Adipocyte (in vitro differentiated cells): ENCODE data around the gene U2AF1L4.

Experiments
- DNase-seq: peaks from one replicate; pipeline ENCODE4 v3.0.0-alpha.2; 2015; ENCODE audit warnings: low read depth
- H3K27me3 ChIP-seq: replicated peaks from 2 replicates; pipeline ENCODE4 v1.7.0; 2013; ENCODE audit warnings: mild to moderate bottlenecking, low read length, moderate library complexity; ENCODE audit not compliant: control insufficient read depth, insufficient read depth
- H3K36me3 ChIP-seq: 2 replicates; pipeline ENCODE4 v1.7.0; 2013; ENCODE audit warnings: low read length, mild to moderate bottlenecking, moderate library complexity; ENCODE audit not compliant: control insufficient read depth, insufficient read depth, severe bottlenecking
- H3K4me1 ChIP-seq: 2 replicates; pipeline ENCODE4 v1.7.0; 2013; ENCODE audit warnings: mild to moderate bottlenecking, low read length, moderate library complexity; ENCODE audit not compliant: control insufficient read depth, insufficient read depth
- H3K4me3 ChIP-seq: 2 replicates; pipeline ENCODE4 v1.7.0; 2013; ENCODE audit warnings: mild to moderate bottlenecking, low read length, moderate library complexity
- H3K9ac ChIP-seq: 2 replicates; pipeline ENCODE4 v1.7.0; 2013; ENCODE audit warnings: mild to moderate bottlenecking, low read length, moderate library complexity
- H3K9me3 ChIP-seq: 2 replicates; pipeline ENCODE4 v1.7.0; 2013; ENCODE audit warnings: mild to moderate bottlenecking, low read length, moderate library complexity; ENCODE audit not compliant: control insufficient read depth

Gene U2AF1L4

GRCh38 chr19:35734889-35735288, 10.3 kb downstream of the U2AF1L4 start:
- H3K4me1 ChIP-seq: peaks cover 19% of the 10 kb centered on the region
- peaks cover 73% of the 10 kb centered on the region for H3K36me3 ChIP-seq
- no peak overlapping the region for H3K9ac ChIP-seq
- no peak overlapping the region for H3K4me3 ChIP-seq
- no peaks in the 10 kb centered on the region for H3K9me3 ChIP-seq
- H3K27me3 ChIP-seq: no peaks in the 10 kb centered on the region
- no peak for DNase-seq

- no peaks in the 10 kb centered on the region for H3K27me3 ChIP-seq
- H3K9ac ChIP-seq: no peak overlapping the region
- peaks cover 79% of the 10 kb centered on the region for H3K36me3 ChIP-seq
- H3K9me3 ChIP-seq: no peaks in the 10 kb centered on the region
- H3K4me3 ChIP-seq: no peak overlapping the region
- peaks cover 14% of the 10 kb centered on the region for H3K4me1 ChIP-seq
- DNase-seq: no peak
Measured at GRCh38 chr19:35734273-35734672, 10.9 kb downstream of the U2AF1L4 start.

DNA sequence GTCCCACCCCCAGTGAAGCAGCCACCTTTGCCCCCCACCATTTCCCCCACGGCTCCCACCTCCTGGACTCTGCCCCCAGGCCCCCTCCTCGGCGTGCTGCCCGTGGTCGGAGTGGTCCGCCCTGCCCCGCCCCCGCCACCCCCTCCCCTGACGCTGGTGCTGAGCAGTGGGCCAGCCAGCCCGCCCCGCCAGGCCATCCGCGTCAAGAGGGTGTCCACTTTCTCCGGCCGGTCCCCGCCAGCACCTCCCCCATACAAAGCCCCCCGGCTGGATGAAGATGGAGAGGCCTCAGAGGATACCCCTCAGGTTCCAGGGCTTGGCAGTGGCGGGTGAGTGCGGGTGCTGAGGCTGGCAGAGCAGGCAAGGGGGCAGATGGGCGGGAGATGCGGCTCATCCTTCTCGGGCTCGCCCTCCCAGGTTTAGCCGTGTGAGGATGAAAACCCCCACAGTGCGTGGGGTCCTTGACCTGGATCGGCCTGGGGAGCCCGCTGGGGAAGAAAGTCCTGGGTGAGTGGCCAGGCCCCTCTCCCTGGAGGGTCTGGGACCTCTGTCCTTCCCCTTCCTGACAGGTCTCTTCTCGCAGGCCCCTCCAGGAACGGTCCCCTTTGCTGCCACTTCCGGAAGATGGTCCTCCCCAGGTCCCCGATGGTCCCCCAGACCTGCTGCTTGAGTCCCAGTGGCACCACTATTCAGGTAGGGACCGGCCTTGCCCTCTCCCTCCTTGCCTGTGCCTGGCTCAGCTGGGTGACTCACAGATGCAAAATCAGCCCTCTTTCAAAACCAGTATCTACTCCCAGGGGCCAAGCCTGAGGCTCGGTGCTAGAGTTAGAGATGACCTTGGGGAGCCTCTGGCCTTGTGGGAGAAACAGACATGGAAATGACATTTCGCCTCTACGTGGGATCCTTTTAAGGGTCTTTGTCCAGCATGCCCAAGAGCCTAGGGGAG, 11.8 kb downstream of the U2AF1L4 start:
- H3K36me3 ChIP-seq: peaks cover 82% of the 10 kb centered on the region
- no peak overlapping the region for H3K9ac ChIP-seq
- DNase-seq: no peak

DNA sequence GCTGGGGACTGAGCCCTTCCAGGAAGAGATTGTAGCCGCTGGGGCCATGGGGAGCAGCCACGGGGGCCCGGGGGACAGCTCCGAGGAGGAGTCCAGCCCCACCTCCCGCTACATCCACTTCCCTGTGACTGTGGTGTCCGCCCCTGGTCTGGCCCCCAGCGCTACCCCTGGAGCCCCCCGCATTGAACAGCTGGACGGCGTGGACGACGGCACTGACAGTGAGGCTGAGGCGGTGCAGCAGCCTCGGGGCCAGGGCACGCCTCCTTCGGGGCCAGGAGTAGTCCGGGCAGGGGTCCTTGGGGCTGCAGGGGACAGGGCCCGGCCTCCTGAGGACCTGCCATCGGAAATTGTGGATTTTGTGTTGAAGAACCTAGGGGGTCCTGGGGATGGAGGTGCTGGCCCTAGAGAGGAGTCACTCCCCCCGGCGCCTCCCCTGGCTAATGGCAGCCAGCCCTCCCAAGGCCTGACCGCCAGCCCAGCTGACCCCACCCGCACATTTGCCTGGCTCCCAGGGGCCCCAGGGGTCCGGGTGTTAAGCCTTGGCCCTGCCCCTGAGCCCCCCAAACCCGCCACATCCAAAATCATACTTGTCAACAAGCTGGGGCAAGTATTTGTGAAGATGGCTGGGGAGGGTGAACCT, 12.6 kb downstream of the U2AF1L4 start:
- Histone ChIP-seq H3K4me1 (peaks cover 8% of the 10 kb centered on the region), H3K9ac (no peak overlapping the region), H3K27me3 (no peaks in the 10 kb centered on the region), H3K36me3 (peaks cover 82% of the 10 kb centered on the region), H3K9me3 (no peaks in the 10 kb centered on the region), H3K4me3 (no peak overlapping the region)
- DNase-seq: no peak

More for the DNA sequence above, 11.8 kb downstream of the U2AF1L4 start:
- H3K27me3 ChIP-seq: no peaks in the 10 kb centered on the region
- H3K4me3 ChIP-seq: no peak overlapping the region
- peaks cover 8% of the 10 kb centered on the region for H3K4me1 ChIP-seq
- no peaks in the 10 kb centered on the region for H3K9me3 ChIP-seq

- H3K4me3 ChIP-seq: no peak overlapping the region
- H3K27me3 ChIP-seq: no peaks in the 10 kb centered on the region
- no peaks in the 10 kb centered on the region for H3K9me3 ChIP-seq
- peaks cover 8% of the 10 kb centered on the region for H3K4me1 ChIP-seq
- no peak overlapping the region for H3K9ac ChIP-seq
- DNase-seq: no peak
- peaks cover 82% of the 10 kb centered on the region for H3K36me3 ChIP-seq
Measured at GRCh38 chr19:35731779-35732405, 13.3 kb downstream of the U2AF1L4 start.

GRCh38 chr19:35731353-35731752, 13.9 kb downstream of the U2AF1L4 start:
- Histone ChIP-seq H3K36me3 (peaks cover 81% of the 10 kb centered on the region), H3K9ac (no peak overlapping the region)

DNA sequence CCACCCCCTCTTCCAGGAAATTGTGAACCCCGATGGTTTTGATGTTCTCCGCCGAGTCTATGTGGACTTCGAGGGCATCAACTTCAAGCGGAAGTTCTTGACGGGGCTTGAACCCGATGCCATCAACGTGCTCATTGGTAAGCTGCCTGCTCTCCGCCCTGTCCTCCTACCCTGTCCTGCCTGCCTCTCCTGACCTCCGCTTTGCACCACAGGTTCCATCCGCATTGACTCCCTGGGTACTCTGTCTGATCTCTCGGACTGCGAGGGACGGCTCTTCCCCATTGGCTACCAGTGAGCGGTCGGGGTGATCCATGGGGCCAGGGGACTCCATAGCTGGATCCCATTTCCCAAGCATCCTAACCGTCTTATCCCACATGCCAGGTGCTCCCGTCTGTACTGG, 14.9 kb downstream of the U2AF1L4 start:
- peaks cover 85% of the 10 kb centered on the region for H3K36me3 ChIP-seq
- no peak for DNase-seq
- no peaks in the 10 kb centered on the region for H3K27me3 ChIP-seq
- no peaks in the 10 kb centered on the region for H3K9me3 ChIP-seq
- no peak overlapping the region for H3K4me3 ChIP-seq
- H3K9ac ChIP-seq: no peak overlapping the region
- H3K4me1 ChIP-seq: peaks cover 8% of the 10 kb centered on the region

More at GRCh38 chr19:35731353-35731752, 13.9 kb downstream of the U2AF1L4 start:
- H3K9me3 ChIP-seq: no peaks in the 10 kb centered on the region
- peaks cover 8% of the 10 kb centered on the region for H3K4me1 ChIP-seq
- H3K4me3 ChIP-seq: no peak overlapping the region
- no peak for DNase-seq
- no peaks in the 10 kb centered on the region for H3K27me3 ChIP-seq

DNA sequence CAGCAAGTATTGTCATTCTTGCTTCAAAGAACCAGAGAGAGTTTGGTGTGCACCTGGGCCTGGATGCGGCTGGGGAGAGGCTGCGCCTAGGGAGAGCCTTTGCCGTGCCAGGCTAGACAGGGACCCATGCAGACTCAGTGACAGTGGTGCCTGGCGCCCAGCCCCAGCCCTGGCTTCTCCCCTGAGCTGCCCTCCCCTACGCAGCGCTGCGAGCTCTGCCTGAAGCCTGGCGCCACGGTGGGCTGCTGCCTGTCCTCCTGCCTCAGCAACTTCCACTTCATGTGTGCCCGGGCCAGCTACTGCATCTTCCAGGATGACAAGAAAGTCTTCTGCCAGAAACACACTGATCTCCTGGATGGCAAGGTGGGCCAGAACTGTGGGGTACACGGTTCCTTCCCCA, 15.5 kb downstream of the U2AF1L4 start:
- no peak overlapping the region for H3K9ac ChIP-seq
- no peaks in the 10 kb centered on the region for H3K27me3 ChIP-seq
- no peak overlapping the region for H3K4me3 ChIP-seq
- peaks cover 8% of the 10 kb centered on the region for H3K4me1 ChIP-seq
- no peaks in the 10 kb centered on the region for H3K9me3 ChIP-seq
- DNase-seq: no peak
- H3K36me3 ChIP-seq: peaks cover 86% of the 10 kb centered on the region

- no peak for DNase-seq
- Histone ChIP-seq H3K9me3 (no peaks in the 10 kb centered on the region), H3K4me1 (peaks cover 6% of the 10 kb centered on the region), H3K27me3 (no peaks in the 10 kb centered on the region), H3K9ac (no peak overlapping the region), H3K4me3 (no peak overlapping the region), H3K36me3 (peaks cover 86% of the 10 kb centered on the region)
Measured at GRCh38 chr19:35729021-35729420, 16.2 kb downstream of the U2AF1L4 start.

GRCh38 chr19:35727956-35728706, 17.1 kb downstream of the U2AF1L4 start:
- Histone ChIP-seq H3K36me3 (peaks cover 90% of the 10 kb centered on the region), H3K4me3 (no peak overlapping the region), H3K9me3 (no peaks in the 10 kb centered on the region), H3K4me1 (no peaks in the 10 kb centered on the region), H3K9ac (no peak overlapping the region), H3K27me3 (no peaks in the 10 kb centered on the region)
- DNase-seq: no peak
